H7 (cell line): Measurements from ENCODE around the gene NHSL2. TPM values are rescaled to one million over a fixed set of nuclear protein-coding genes. Genes with fewer than 3 reads are reported as not detected.

ENCODE experiments used
- DNase-seq: peaks from one replicate; pipeline ENCODE4 v3.0.0; 2012
- H3K27me3 ChIP-seq: 2 replicates; pipeline ENCODE4 v1.6.0; 2011; ENCODE audit warnings: mild to moderate bottlenecking, low read length; ENCODE audit not compliant: control insufficient read depth, insufficient read depth
- H3K36me3 ChIP-seq: replicated peaks from 2 replicates; pipeline ENCODE4 v1.5.1; 2011; ENCODE audit warnings: low read length; ENCODE audit not compliant: control insufficient read depth, insufficient read depth
- H3K4me3 ChIP-seq: 2 replicates; pipeline ENCODE4 v1.5.1; 2011; ENCODE audit warnings: low read depth, mild to moderate bottlenecking, control low read depth, low read length, moderate library complexity; ENCODE audit not compliant: insufficient read depth
- total RNA-seq: library from RNA; depleted of rRNA; stranded (reverse); fragments of >200 nt; shearing (Covaris generic); gene quantifications from 2 replicates; pipeline ENCODE4 v1.2.3, GENCODE V29; 2014

The NHSL2 gene
- total RNA-seq, 1 experiment from 2014 or later, result 3.7 TPM

- no peak overlapping the region for H3K4me3 ChIP-seq
- H3K36me3 ChIP-seq, result no peaks in the 10 kb centered on the region; the same call in 1 of the 2 replicates
- H3K27me3 ChIP-seq, result no peaks in the 10 kb centered on the region
- DNase-seq, result no peak
These were observed 94.4 kb downstream of the NHSL2 start for GRCh38 chrX:72005046-72005445.

GRCh38 chrX:72006461-72006860 lies 95.8 kb downstream of the NHSL2 start:
- no peak overlapping the region for H3K4me3 ChIP-seq
- no peak for DNase-seq
- no peaks in the 10 kb centered on the region; the same call in 1 of the 2 replicates for H3K36me3 ChIP-seq
- H3K27me3 ChIP-seq, result no peaks in the 10 kb centered on the region

GRCh38 chrX:72009731-72010130 lies 99.1 kb downstream of the NHSL2 start:
- H3K4me3 ChIP-seq, result no peak overlapping the region
- no peaks in the 10 kb centered on the region; the same call in 1 of the 2 replicates for H3K36me3 ChIP-seq
- H3K27me3 ChIP-seq, result no peaks in the 10 kb centered on the region
- no peak for DNase-seq

GRCh38 chrX:72011734-72012133 lies 101.1 kb downstream of the NHSL2 start:
- H3K27me3 ChIP-seq, result no peaks in the 10 kb centered on the region
- H3K36me3 ChIP-seq, result no peaks in the 10 kb centered on the region
- H3K4me3 ChIP-seq, result no peak overlapping the region
- DNase-seq, result no peak

- H3K4me3 ChIP-seq, result no peak overlapping the region
- H3K27me3 ChIP-seq, result peaks cover 2% of the 10 kb centered on the region; the same call in 1 of the 2 replicates
- no peaks in the 10 kb centered on the region for H3K36me3 ChIP-seq
- DNase-seq, result no peak
These were observed 104.7 kb downstream of the NHSL2 start for GRCh38 chrX:72015383-72015782.

GRCh38 chrX:72016881-72017783 lies 106.5 kb downstream of the NHSL2 start:
- no peak for DNase-seq
- Histone ChIP-seq H3K27me3 (peaks cover 2% of the 10 kb centered on the region; the same call in 1 of the 2 replicates), H3K4me3 (no peak overlapping the region), H3K36me3 (no peaks in the 10 kb centered on the region)

GRCh38 chrX:72018277-72019112 lies 107.8 kb downstream of the NHSL2 start:
- H3K36me3 ChIP-seq, result no peaks in the 10 kb centered on the region
- DNase-seq, result peak; percentile 93
- peaks cover 2% of the 10 kb centered on the region; the same call in 1 of the 2 replicates for H3K27me3 ChIP-seq
- H3K4me3 ChIP-seq, result peak overlapping the region; percentile 9

GRCh38 chrX:72019487-72019886 lies 108.8 kb downstream of the NHSL2 start:
- H3K4me3 ChIP-seq, result no peak overlapping the region
- no peak for DNase-seq
- no peaks in the 10 kb centered on the region for H3K36me3 ChIP-seq
- peaks cover 2% of the 10 kb centered on the region; the same call in 1 of the 2 replicates for H3K27me3 ChIP-seq

- H3K36me3 ChIP-seq, result no peaks in the 10 kb centered on the region
- H3K4me3 ChIP-seq, result no peak overlapping the region
- DNase-seq, result no peak
- H3K27me3 ChIP-seq, result peaks cover 2% of the 10 kb centered on the region; the same call in 1 of the 2 replicates
These were observed 109.6 kb downstream of the NHSL2 start for GRCh38 chrX:72020204-72020603.

- H3K27me3 ChIP-seq, result peaks cover 2% of the 10 kb centered on the region; the same call in 1 of the 2 replicates
- H3K36me3 ChIP-seq, result no peaks in the 10 kb centered on the region; the same call in 1 of the 2 replicates
- no peak for DNase-seq
- no peak overlapping the region for H3K4me3 ChIP-seq
These were observed 110.1 kb downstream of the NHSL2 start for GRCh38 chrX:72020788-72021187.

- H3K36me3 ChIP-seq, result no peaks in the 10 kb centered on the region; the same call in 1 of the 2 replicates
- no peak overlapping the region for H3K4me3 ChIP-seq
- peaks cover 2% of the 10 kb centered on the region; the same call in 1 of the 2 replicates for H3K27me3 ChIP-seq
- DNase-seq, result peak; percentile 53
These were observed 111.3 kb downstream of the NHSL2 start for GRCh38 chrX:72021975-72022374.

GRCh38 chrX:72023071-72023470 lies 112.4 kb downstream of the NHSL2 start:
- Histone ChIP-seq H3K27me3 (peaks cover 2% of the 10 kb centered on the region; the same call in 1 of the 2 replicates), H3K36me3 (no peaks in the 10 kb centered on the region; the same call in 1 of the 2 replicates), H3K4me3 (no peak overlapping the region)
- DNase-seq, result no peak

GRCh38 chrX:72025236-72025770 lies 114.7 kb downstream of the NHSL2 start:
- H3K4me3 ChIP-seq, result no peak overlapping the region
- H3K36me3 ChIP-seq, result no peaks in the 10 kb centered on the region; the same call in 1 of the 2 replicates
- H3K27me3 ChIP-seq, result no peaks in the 10 kb centered on the region
- DNase-seq, result no peak

- no peak for DNase-seq
- no peaks in the 10 kb centered on the region for H3K27me3 ChIP-seq
These were observed 115.8 kb downstream of the NHSL2 start for GRCh38 chrX:72026341-72027023.

More at GRCh38 chrX:72026341-72027023, 115.8 kb downstream of the NHSL2 start:
- H3K4me3 ChIP-seq, result no peak overlapping the region
- no peaks in the 10 kb centered on the region; the same call in 1 of the 2 replicates for H3K36me3 ChIP-seq
